ENCODE results near the gene SOCS1. TPM values are rescaled to one million over a fixed set of nuclear protein-coding genes. Genes with fewer than 3 reads are reported as not detected.

Gene SOCS1
- polyA plus RNA-seq, 2 of the 4 experiments (the other 2 are of a cell fraction) = 0.16 to 0.26 TPM

GRCh38 chr16:11240636-11241473, 15.1 kb downstream of the SOCS1 start (continued):
- no peak for TF ChIP-seq RFX5 (IDR thresholded peaks at IDR 0.05)
- no peak for TF ChIP-seq EP300 (IDR thresholded peaks at IDR 0.05)
- no peak for TF ChIP-seq BHLHE40 (IDR thresholded peaks at IDR 0.05; ENCODE audit: low read depth, low read length)
- TF ChIP-seq, protein P1, sequence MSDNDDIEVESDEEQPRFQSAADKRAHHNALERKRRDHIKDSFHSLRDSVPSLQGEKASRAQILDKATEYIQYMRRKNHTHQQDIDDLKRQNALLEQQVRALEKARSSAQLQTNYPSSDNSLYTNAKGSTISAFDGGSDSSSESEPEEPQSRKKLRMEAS (IDR thresholded peaks at IDR 0.05) = no peak
- TF ChIP-seq EHF (CRISPR knock-in tag; IDR thresholded peaks at IDR 0.05) = no peak
- TF ChIP-seq ZSCAN20 (CRISPR knock-in tag; IDR thresholded peaks at IDR 0.05) = no peak

GRCh38 chr16:11239644-11240632, 16.1 kb downstream of the SOCS1 start:
- Histone ChIP-seq H3K27ac (no peak overlapping the region), H3K4me3 (no peak overlapping the region), H3K4me1 (no peaks in the 10 kb centered on the region), H3K4me2 (no peak overlapping the region), H3K9me3 (no peaks in the 10 kb centered on the region)
- TF ChIP-seq ZFP36 (IDR thresholded peaks at IDR 0.05; ENCODE audit: borderline replicate concordance, partially characterized antibody) (peak; percentile 42), CHD4 (IDR thresholded peaks at IDR 0.05; ENCODE audit: borderline replicate concordance) (no peak)
- ChIA-PET POLR2A (no interaction called here), CTCF (interaction anchor here (1.1 to 4.0 kb wide), 2 partner anchors 16 to 276 kb away, joined by 3 to 14 read pairs; partner anchors contain the start of gene SOCS1)
- FAIRE-seq (no peak), ATAC-seq (no peak), DNase-seq (ENCODE audit: low read depth in 1 of 2, low spot score in 1 of 2) (no peak)
- 74% methylated on average over 10 of the region's 10 CpGs for WGBS (ENCODE audit: missing lambda C conversion rate)

DNA sequence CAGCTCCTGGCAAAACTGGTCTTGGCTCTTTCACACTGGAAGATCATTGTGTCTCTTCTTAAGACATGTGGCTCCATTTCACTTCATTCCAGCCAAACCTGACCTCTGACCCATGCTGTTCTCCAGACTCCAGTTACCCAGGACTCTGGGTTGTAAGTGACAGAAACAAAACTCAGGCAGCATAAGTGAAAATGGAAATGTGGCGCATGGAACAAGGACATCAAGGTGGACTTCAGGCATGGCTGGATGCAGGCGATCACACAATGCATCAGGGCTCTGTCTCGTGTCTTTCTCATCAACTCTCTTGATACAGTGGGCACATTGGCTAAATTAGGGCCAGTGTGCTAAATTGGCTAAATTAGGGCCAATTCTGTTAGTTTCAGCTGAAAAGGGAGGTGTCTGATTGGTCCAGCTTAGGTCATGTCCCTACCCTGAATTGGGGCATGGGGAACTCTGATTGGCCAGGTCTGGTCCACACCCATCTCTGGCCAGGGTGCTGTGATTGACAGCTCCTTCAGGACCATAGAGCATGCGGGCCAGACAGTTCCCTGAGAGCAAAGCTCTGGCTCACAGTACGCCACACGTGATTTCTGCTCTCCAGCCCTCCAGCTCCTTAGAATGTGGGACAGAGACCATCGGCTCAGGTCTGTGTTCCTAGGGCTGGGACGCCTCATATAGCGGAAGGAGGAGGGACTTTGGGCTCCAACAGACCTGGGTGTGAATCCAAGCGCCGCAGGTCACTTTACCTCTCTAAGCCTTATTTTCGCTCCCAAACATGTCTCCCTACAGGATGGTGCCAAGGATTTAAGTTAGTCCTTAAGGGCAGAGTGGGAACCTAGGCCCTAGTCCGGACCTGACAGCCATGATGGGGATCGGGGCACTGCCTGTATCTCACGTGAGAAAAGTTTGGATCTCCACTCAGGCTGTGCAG, 17.5 kb downstream of the SOCS1 start:
- Histone ChIP-seq H3K4me2 (no peak overlapping the region), H3K4me3 (no peak overlapping the region), H3K4me1 (no peaks in the 10 kb centered on the region), H3K27ac (no peak overlapping the region), H3K9me3 (no peaks in the 10 kb centered on the region)
- FAIRE-seq = no peak
- DNase-seq (ENCODE audit: low read depth in 1 of 2, low spot score in 1 of 2) = no peak
- peak in 1 of 2 experiments; percentile 74; a peak in 3 of 6 replicates for ATAC-seq
- CTCF ChIA-PET = interaction anchor here (1.1 to 1.8 kb wide), 3 partner anchors 8 to 267 kb away, joined by 3 to 7 read pairs (median 3); partner anchors contain the start of gene SOCS1
- POLR2A ChIA-PET = interaction anchor here (1.1 kb wide), 1 partner anchor 17 kb away, joined by 4 read pairs; the partner anchor contains the start of gene SOCS1
- no peak for TF ChIP-seq HOXB5 (CRISPR knock-in tag; IDR thresholded peaks at IDR 0.05)
- WGBS (ENCODE audit: missing lambda C conversion rate) = 86% methylated on average over 15 of the region's 15 CpGs

- WGBS (ENCODE audit: missing lambda C conversion rate) = 80% methylated on average over 10 of the region's 10 CpGs
- ATAC-seq (no peak), DNase-seq (ENCODE audit: low read depth in 1 of 2, low spot score in 1 of 2) (no peak), FAIRE-seq (no peak)
- H3K27ac ChIP-seq = no peak overlapping the region
- CTCF ChIA-PET = interaction anchor here (2.1 kb wide), 1 partner anchor 20 kb away, joined by 13 read pairs; the partner anchor contains the start of gene SOCS1
- POLR2A ChIA-PET = no interaction called here
- H3K4me1 ChIP-seq = no peaks in the 10 kb centered on the region
- no peaks in the 10 kb centered on the region for H3K9me3 ChIP-seq
- H3K4me3 ChIP-seq = no peak overlapping the region
- no peak overlapping the region for H3K4me2 ChIP-seq
- no peak for TF ChIP-seq ATOH8 (CRISPR knock-in tag; IDR thresholded peaks at IDR 0.05; ENCODE audit: low read depth)
- no peak for TF ChIP-seq TFCP2L1 (CRISPR knock-in tag; IDR thresholded peaks at IDR 0.05)
- TF ChIP-seq GATA3 (IDR thresholded peaks at IDR 0.05; ENCODE audit: borderline replicate concordance) = no peak
- no peak for TF ChIP-seq POLR2A (IDR thresholded peaks at IDR 0.05; ENCODE audit: low read length)
- no peak for TF ChIP-seq HES2 (IDR thresholded peaks at IDR 0.05)
- TF ChIP-seq, protein P2, sequence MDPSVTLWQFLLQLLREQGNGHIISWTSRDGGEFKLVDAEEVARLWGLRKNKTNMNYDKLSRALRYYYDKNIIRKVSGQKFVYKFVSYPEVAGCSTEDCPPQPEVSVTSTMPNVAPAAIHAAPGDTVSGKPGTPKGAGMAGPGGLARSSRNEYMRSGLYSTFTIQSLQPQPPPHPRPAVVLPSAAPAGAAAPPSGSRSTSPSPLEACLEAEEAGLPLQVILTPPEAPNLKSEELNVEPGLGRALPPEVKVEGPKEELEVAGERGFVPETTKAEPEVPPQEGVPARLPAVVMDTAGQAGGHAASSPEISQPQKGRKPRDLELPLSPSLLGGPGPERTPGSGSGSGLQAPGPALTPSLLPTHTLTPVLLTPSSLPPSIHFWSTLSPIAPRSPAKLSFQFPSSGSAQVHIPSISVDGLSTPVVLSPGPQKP (IDR thresholded peaks at IDR 0.05; ENCODE audit: low read depth, low read length) = no peak
- no peak for TF ChIP-seq MAFK (IDR thresholded peaks at IDR 0.05; ENCODE audit: partially characterized antibody)
- no peak for TF ChIP-seq HOXB13 (CRISPR knock-in tag; IDR thresholded peaks at IDR 0.05; ENCODE audit: low read depth)
- no peak for TF ChIP-seq ZNF302 (CRISPR knock-in tag; IDR thresholded peaks at IDR 0.05)
- no peak for TF ChIP-seq RNF2 (IDR thresholded peaks at IDR 0.05; ENCODE audit: borderline replicate concordance, low read depth)
- TF ChIP-seq MAZ (IDR thresholded peaks at IDR 0.05; ENCODE audit: borderline replicate concordance, low read depth, low read length) = no peak
- no peak for TF ChIP-seq HDAC2 (IDR thresholded peaks at IDR 0.05)
- no peak for TF ChIP-seq FOSL2 (IDR thresholded peaks at IDR 0.05)
- no peak for TF ChIP-seq FOSL2 (CRISPR knock-in tag; IDR thresholded peaks at IDR 0.05)
Observed at GRCh38 chr16:11236461-11237254, 19.3 kb downstream of the SOCS1 start.
